ENCODE measurements around the gene EEF1AKMT3.

GRCh38 chr12:57729321-57729844 is 43.0 kb upstream of the EEF1AKMT3 start:
- no peak for TF ChIP-seq CTCF (IDR thresholded peaks at IDR 0.05 in 4 of 5, conservative IDR thresholded peaks at IDR 0.05 in 1 of 5)
- TF ChIP-seq POLR2A (IDR thresholded peaks at IDR 0.05): no peak

Measured in gastrocnemius medialis (tissue), 4 donors.